ENCODE results near the gene TRAPPC5.

TRAPPC5 gene

DNA sequence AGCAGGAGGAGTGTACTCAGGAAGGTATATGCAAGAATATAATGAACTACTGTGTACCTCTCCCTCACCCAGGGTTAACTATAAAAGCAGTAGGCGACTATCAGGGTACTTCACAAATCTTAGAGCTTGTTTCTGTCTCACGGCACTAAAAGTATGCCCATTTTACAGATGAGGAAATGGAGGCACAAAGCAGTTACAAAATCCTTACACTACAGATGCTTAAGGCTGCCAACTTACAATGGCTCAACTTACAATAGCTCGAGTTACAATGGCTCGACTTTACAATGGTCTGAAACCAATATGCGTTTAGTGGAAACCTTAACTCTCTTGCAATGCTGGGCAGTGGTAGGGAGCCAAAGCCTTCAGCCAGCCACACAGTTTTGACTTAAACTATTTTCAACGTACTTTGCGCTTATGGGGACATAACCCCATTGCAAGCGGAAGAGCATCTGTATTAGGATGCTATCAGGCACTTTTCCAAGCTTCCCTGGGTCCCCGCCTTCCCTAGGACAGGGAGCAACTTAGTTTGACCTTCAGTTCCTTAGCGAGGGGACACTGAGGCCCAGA lies 17.2 kb downstream of the TRAPPC5 start:
- Histone ChIP-seq H3K36me3 (ENCODE audit: control insufficient read depth, low read depth, low read length) (no peaks in the 10 kb centered on the region), H3K9ac (ENCODE audit: low read length) (no peak overlapping the region), H3K27me3 (ENCODE audit: control insufficient read depth, insufficient read depth, low read length) (peaks cover 13% of the 10 kb centered on the region), H3K9me3 (ENCODE audit: control insufficient read depth, low read depth, low read length) (no peaks in the 10 kb centered on the region), H3K4me3 (ENCODE audit: low read length) (no peak overlapping the region), H3K4me1 (ENCODE audit: control insufficient read depth, low read depth, low read length) (no peaks in the 10 kb centered on the region), H3K27ac (ENCODE audit: low read length) (no peak overlapping the region)

GRCh38 chr19:7698583-7698982 lies 17.9 kb downstream of the TRAPPC5 start:
- Histone ChIP-seq H3K4me1 (ENCODE audit: control insufficient read depth, low read depth, low read length) (no peaks in the 10 kb centered on the region), H3K27me3 (ENCODE audit: control insufficient read depth, insufficient read depth, low read length) (peaks cover 13% of the 10 kb centered on the region), H3K27ac (ENCODE audit: low read length) (no peak overlapping the region), H3K4me3 (ENCODE audit: low read length) (no peak overlapping the region), H3K9ac (ENCODE audit: low read length) (no peak overlapping the region), H3K9me3 (ENCODE audit: control insufficient read depth, low read depth, low read length) (no peaks in the 10 kb centered on the region), H3K36me3 (ENCODE audit: control insufficient read depth, low read depth, low read length) (no peaks in the 10 kb centered on the region)

DNA sequence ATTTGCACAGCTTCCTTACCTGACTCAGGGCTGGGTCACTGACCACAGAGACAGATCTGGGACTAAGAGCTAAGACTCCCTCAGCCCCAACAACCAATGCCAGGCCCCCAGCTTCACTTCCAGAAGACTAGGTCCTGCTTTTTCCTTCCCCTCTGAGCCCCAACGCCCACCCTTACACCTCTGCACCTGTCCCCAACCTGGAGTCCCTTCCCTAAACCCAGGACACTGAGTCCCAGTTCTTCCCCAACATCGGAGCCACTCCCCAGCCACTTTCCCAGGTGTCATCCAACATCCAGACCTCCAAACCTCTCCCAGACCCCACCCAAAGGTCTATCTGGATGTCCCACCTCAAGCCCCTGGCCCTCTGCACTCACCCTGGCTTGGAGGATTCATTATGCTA lies 18.4 kb downstream of the TRAPPC5 start:
- Histone ChIP-seq H3K27me3 (ENCODE audit: control insufficient read depth, insufficient read depth, low read length) (peaks cover 13% of the 10 kb centered on the region), H3K27ac (ENCODE audit: low read length) (no peak overlapping the region), H3K36me3 (ENCODE audit: control insufficient read depth, low read depth, low read length) (no peaks in the 10 kb centered on the region), H3K9me3 (ENCODE audit: control insufficient read depth, low read depth, low read length) (no peaks in the 10 kb centered on the region), H3K4me3 (ENCODE audit: low read length) (no peak overlapping the region), H3K9ac (ENCODE audit: low read length) (no peak overlapping the region), H3K4me1 (ENCODE audit: control insufficient read depth, low read depth, low read length) (no peaks in the 10 kb centered on the region)

- Histone ChIP-seq H3K4me3 (ENCODE audit: low read length) (no peak overlapping the region), H3K27ac (ENCODE audit: low read length) (no peak overlapping the region), H3K36me3 (ENCODE audit: control insufficient read depth, low read depth, low read length) (no peaks in the 10 kb centered on the region), H3K9ac (ENCODE audit: low read length) (no peak overlapping the region), H3K9me3 (ENCODE audit: control insufficient read depth, low read depth, low read length) (no peaks in the 10 kb centered on the region), H3K4me1 (ENCODE audit: control insufficient read depth, low read depth, low read length) (no peaks in the 10 kb centered on the region), H3K27me3 (ENCODE audit: control insufficient read depth, insufficient read depth, low read length) (peaks cover 13% of the 10 kb centered on the region)
Measured at GRCh38 chr19:7699417-7700401, 19.1 kb downstream of the TRAPPC5 start.

GRCh38 chr19:7701049-7701653 lies 20.5 kb downstream of the TRAPPC5 start:
- Histone ChIP-seq H3K4me1 (ENCODE audit: control insufficient read depth, low read depth, low read length) (no peaks in the 10 kb centered on the region), H3K9me3 (ENCODE audit: control insufficient read depth, low read depth, low read length) (no peaks in the 10 kb centered on the region), H3K27ac (ENCODE audit: low read length) (no peak overlapping the region), H3K27me3 (ENCODE audit: control insufficient read depth, insufficient read depth, low read length) (peaks cover 13% of the 10 kb centered on the region), H3K9ac (ENCODE audit: low read length) (no peak overlapping the region), H3K4me3 (ENCODE audit: low read length) (no peak overlapping the region), H3K36me3 (ENCODE audit: control insufficient read depth, low read depth, low read length) (no peaks in the 10 kb centered on the region)

- Histone ChIP-seq H3K9me3 (ENCODE audit: control insufficient read depth, low read depth, low read length) (no peaks in the 10 kb centered on the region), H3K27me3 (ENCODE audit: control insufficient read depth, insufficient read depth, low read length) (peaks cover 13% of the 10 kb centered on the region), H3K4me3 (ENCODE audit: low read length) (no peak within 1 kb of the TSS), H3K4me1 (ENCODE audit: control insufficient read depth, low read depth, low read length) (no peaks in the 10 kb centered on the region), H3K36me3 (ENCODE audit: control insufficient read depth, low read depth, low read length) (no peaks in the 10 kb centered on the region), H3K9ac (ENCODE audit: low read length) (no peak within 1 kb of the TSS), H3K27ac (ENCODE audit: low read length) (no peak within 1 kb of the TSS)
Measured at GRCh38 chr19:7701654-7702457, 21.2 kb downstream of the TRAPPC5 start, which contains the start of gene FCER2. Gene FCER2 (minus strand): TSS chr19:7702131. CDS start chr19:7699760, 2,371 bp downstream.

DNA sequence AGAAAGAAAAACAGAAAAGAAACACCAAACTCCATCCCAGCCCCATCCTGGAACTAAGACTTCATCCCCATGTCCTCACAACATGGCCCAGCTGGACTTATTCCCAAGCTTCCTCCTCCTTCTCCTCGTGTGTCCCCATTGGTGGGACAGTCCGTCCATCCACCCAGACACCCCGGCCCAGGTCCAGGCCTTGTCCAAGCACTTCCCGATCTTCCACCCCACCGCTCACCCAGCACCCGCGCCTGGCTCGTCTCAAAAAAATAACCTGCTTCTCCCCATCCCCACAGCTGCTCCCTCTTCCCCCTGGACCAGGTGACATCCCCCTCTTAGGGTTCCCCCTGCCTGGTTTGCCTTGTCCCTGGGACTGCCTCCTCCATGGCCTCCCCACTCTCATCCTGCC lies 22.7 kb downstream of the TRAPPC5 start:
- H3K4me1 ChIP-seq (ENCODE audit: control insufficient read depth, low read depth, low read length) = no peaks in the 10 kb centered on the region
- no peak overlapping the region for H3K9ac ChIP-seq (ENCODE audit: low read length)
- H3K27ac ChIP-seq (ENCODE audit: low read length) = no peak overlapping the region
- no peaks in the 10 kb centered on the region for H3K9me3 ChIP-seq (ENCODE audit: control insufficient read depth, low read depth, low read length)
- no peak overlapping the region for H3K4me3 ChIP-seq (ENCODE audit: low read length)
- no peaks in the 10 kb centered on the region for H3K36me3 ChIP-seq (ENCODE audit: control insufficient read depth, low read depth, low read length)
- peaks cover 10% of the 10 kb centered on the region for H3K27me3 ChIP-seq (ENCODE audit: control insufficient read depth, insufficient read depth, low read length)

GRCh38 chr19:7704280-7705060 lies 23.8 kb downstream of the TRAPPC5 start:
- Histone ChIP-seq H3K9ac (ENCODE audit: low read length) (no peak overlapping the region), H3K27me3 (ENCODE audit: control insufficient read depth, insufficient read depth, low read length) (no peaks in the 10 kb centered on the region), H3K36me3 (ENCODE audit: control insufficient read depth, low read depth, low read length) (no peaks in the 10 kb centered on the region), H3K4me1 (ENCODE audit: control insufficient read depth, low read depth, low read length) (no peaks in the 10 kb centered on the region), H3K4me3 (ENCODE audit: low read length) (no peak overlapping the region), H3K27ac (ENCODE audit: low read length) (no peak overlapping the region), H3K9me3 (ENCODE audit: control insufficient read depth, low read depth, low read length) (no peaks in the 10 kb centered on the region)

GRCh38 chr19:7705387-7706187 lies 25.0 kb downstream of the TRAPPC5 start:
- Histone ChIP-seq H3K36me3 (ENCODE audit: control insufficient read depth, low read depth, low read length) (no peaks in the 10 kb centered on the region), H3K27me3 (ENCODE audit: control insufficient read depth, insufficient read depth, low read length) (no peaks in the 10 kb centered on the region), H3K9ac (ENCODE audit: low read length) (no peak overlapping the region), H3K4me3 (ENCODE audit: low read length) (no peak overlapping the region), H3K27ac (ENCODE audit: low read length) (no peak overlapping the region), H3K9me3 (ENCODE audit: control insufficient read depth, low read depth, low read length) (no peaks in the 10 kb centered on the region), H3K4me1 (ENCODE audit: control insufficient read depth, low read depth, low read length) (no peaks in the 10 kb centered on the region)
